NOMO-1 treated with dmso at 0.1 percent for 144 hours (cell line): ENCODE data around the gene EXOC4.

Source experiments
- DNase-seq: peaks from one replicate; lab custom pipeline; 2025; ENCODE audit not compliant: unreplicated experiment; lab: John Stamatoyannopoulos, UW

The EXOC4 gene

DNA sequence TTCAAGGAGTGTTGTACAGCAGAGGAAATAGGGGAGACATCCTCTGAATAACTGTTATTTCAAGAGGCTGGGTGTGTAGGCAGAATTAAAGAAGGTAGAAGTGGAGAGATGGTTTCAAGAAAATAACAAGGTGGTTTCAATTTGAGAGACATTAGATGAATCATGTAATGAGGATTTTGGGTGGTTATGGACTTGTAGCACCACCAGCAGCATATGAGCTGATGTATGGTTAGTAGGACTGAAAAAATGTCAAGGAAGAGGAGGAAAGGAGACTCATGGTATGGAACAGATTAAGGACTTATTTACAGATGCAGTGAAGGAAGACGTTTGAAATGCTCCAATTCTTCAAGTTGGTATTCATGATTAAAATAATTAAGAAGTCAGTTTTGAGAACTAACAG is 166.2 kb downstream of the EXOC4 start:
- no peak for DNase-seq

DNA sequence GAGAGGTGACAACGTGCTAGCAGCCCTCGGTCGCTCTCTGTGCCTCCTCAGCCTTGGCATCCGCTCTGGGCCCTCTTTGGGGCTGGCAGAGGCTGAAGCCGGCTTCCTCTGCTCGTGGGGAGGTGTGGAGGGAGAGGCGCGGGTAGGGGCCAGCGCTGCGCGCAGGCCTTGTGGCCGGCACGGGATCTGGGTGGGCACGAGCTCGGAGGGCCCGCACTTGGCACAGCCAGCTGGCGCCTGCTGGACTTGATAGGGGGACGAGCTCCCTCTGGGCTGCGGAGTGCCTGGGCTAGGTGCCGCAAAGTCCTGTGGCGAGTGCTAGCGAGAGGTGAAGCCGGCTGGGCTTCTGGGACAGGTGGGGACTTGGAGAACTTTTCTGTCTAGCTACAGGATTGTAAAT is 170.7 kb downstream of the EXOC4 start:
- DNase-seq, result no peak

DNA sequence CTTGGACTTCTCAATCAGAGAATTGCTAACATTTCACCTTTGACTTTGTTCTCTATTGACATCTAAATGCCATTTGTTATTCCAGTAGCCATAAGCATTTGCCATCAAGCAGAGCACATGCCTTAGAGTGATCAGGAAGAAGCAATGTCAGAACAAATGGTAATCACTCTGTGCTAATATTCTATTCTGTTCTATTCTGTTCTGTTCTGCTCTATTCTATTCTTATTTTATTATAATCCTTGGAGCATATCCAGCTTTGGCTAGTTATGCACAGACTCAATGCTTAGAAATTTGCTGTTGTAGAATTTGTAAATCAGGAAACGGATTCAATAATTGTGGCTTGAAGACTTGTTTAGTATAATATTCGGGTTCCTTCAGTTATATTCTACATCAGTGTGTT is 175.4 kb downstream of the EXOC4 start:
- no peak for DNase-seq

DNA sequence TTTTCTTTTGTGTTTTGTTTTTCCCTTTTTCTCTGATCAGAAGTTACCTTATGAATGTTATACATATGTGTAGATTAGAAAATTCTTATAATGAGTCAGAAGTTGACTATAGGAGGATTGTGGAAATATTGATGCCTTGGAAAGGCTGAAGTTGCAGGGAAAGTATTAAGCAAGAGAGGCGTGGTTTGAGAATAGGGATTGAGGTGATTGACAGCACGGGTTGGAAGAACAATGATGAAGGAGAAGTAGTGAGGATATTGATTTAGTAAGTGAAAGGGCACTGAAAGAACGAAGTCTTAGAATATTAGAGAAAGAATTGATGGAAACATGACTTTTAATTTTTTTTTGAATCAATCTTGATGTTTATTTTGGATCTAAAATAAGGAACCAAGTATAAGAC is 176.0 kb downstream of the EXOC4 start:
- DNase-seq, result no peak

DNA sequence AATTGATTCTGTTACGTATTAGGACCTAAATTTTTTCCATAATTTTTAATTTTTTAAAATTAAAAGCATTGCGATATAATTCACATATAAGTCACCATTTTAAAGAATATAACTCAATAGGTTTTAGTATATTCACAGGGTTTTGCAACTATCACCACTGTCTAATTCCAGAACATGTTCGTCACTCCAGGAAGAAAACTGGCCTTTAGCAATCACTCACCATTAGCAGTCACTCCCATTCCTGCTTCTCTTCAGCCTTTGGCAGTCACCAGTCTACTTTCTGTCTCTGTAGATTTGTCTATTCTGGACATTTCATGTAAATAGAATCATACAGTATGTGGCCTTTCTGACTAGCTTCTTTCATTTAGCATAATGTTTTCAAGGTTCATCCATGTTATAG is 176.5 kb downstream of the EXOC4 start:
- DNase-seq, result no peak

DNA sequence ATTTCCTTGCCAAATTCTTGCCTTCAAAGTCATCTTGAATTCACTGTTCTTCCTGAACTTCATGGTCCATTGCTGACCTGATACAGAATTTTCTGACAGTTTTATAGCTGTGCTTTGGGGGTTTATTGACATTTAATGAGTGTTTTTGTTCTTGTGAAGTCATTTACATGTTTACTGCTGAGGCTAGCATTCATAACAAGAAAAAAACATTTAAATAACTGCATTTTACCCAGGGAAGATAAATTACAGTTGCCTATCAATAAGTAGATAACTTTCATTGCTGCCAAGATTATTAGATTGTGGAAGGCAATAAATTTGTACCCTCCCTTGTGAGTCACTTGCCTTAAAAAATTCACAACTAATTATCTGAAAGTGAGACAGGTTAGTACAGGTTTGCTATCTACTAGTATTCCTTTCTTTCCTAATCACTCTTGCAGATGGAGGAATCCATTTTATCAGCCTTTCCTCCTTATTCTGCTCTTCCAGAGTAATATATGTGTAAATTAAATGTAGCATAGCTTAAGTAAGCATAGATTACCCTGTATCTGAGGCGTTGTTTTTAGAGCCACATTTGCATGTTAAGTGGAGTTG is 178.4 kb downstream of the EXOC4 start:
- no peak for DNase-seq

DNA sequence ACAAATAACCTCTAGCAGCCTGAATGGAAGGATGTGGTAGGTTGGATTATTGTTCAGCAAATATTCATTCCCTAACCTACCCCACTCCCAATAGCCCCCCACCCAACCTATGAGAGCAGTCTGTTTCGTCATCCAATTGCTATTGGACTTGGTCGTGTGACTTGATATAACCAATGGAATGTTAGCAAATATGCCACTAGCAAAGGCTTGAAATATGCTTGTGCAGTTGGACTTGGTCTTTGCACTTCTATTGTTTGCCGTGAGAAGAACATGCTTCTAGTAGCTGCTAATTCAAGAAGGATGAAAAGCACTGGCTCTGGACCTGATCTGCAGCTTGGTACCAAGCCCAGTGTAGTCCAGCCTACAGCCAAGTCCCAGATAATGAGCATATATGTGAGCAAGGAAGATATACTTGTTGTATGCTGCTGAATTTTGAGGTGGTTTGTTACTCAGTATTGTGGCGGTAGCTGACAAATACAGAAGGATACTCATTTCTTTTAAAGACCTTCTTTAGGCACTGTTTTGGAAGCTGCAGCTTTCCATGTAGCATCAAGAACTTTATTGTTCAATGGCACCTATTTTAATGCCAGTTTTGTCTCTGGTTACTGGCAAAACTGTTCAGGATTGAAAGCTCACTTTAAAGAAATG is 180.4 kb downstream of the EXOC4 start:
- no peak for DNase-seq

DNA sequence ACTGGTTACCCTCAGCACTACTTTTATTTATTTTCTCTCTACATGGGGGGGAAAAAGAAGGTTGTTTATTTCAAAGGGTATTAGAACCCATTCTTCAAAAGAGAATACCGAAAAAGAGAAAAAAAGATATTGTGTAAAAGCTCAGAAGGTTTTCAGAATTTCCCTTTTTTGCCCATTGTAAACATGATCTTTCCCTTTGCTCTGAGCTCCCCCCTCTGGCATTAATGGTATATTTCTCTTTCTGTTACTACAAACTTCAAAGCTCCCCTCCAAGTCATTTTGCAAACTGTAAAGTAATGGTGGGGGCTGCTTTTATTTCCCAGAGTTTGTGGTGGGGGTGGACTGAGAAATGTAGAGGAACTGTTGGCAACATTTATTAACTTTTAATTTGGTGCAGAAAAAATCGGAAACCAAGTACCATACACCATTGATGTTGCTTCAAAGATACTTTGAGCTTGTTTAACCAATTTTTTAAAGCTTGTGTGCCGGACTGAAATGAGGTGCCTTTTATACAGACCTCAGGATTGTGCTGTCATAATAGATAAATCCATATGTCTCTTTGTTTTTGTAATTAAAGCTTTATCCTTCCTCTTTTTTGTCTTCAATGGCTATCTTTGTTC is 181.5 kb downstream of the EXOC4 start:
- no peak for DNase-seq

DNA sequence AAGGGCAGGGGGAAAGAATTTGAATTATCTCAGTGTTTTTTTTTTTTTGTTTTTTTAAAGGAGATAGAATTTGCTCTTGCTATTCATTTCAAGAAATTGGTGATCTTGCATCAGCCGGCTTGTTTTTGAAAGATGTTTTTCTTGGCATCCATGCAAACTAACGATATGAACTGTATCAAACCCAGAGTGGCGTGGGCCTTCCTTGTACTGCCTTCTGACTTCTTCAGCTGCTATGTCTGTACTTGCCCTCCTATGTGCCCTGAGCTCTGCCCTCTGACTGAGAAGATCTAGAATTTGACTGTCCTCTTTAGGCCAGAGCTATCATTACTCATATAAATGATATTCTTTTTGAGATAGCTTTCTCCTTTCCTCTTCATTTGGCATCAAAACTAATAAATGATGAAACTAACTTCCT is 183.1 kb downstream of the EXOC4 start:
- DNase-seq, result no peak

DNA sequence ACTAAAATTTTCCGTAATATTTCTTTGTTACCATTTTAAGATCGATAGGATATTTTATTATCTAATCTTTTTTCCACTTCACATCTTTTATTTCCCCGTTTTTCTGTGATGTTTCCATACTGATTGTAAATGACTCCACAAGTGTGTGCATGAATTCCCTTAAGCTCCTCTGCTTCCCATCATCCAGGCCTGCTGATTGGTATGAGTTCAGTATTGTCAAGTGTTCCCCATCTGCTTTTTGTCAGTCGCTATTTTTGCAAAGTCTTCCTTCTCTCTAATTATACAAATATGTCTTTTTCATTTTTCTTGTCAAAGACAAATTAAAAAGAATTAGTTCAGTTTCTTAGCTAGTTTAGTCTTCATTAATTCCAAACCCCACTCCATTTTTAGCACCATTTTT is 184.7 kb downstream of the EXOC4 start:
- DNase-seq, result no peak

DNA sequence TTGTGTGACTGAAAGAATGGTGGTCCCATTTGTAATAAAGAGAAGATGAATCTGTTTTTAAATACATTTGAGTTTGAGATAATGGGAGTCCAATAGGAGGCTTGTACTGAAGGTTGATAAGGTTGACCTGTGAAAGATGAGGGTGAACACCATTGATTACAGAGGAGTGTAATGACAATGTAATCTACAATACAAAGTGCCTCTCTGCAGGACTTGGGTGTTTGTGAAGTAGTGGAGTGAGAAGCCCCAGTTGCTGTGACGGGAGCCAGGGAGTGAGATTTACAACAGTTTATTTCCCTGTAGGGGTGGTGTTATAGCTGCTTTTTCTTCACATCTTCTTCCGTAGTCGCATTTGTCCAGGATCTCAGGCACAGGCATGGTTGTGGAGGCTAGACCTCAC is 189.9 kb downstream of the EXOC4 start:
- no peak for DNase-seq

DNA sequence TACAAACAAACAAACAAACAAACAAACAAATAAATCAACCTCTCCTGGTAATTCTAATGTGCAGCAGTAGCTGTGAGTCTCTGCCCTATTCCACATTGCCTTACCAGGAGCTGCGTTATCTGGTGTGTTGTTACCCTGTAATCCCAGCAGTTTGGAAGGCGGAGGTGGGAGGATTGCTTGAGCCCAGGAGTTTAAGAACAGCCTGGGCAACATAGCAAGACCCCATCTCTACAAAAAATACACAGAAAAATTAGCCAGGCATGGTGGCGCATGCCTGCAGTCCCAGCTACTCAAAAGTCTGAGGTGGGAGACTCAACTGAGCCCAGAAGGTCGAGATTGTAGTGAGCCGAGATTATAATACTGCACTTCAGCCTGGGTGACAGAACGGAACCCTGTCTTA is 192.7 kb downstream of the EXOC4 start:
- DNase-seq, result no peak

DNA sequence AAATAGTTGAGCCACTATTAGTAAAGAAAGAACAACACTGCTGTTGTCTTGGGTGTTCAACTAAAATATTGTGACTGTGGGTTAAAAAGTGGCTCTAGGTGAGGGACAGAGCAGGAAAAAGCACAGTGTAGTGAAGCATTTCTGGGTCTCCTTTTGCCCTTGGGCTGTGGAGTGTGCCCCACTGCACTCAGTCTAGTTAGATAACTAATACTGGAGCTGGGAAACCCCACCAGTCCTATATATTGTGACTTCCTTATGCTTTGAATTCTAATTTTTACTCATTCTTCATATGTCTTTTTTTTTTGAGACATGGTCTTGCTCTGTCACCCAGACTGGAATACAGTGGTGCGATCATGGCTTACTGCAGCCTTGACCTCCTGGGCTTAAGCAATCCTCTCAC is 195.1 kb downstream of the EXOC4 start:
- no peak for DNase-seq

DNA sequence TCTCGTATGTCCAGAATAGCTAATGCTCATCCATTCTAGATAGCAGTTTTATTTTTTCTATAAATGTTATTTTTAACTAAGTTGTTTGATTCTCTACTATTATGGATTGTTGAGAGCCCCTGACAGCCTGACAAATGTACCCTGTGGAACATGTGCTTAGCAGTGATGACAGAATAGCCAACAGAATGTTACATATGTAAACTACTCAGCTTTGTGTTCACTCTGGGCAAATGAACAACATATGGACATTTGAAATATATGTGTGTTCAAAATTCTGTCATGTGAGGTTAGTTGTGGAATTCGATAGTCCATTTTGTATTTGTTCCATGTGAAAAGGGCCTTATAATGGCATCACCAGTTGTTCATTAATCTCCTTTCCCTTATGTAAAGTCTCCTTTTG is 199.7 kb downstream of the EXOC4 start:
- no peak for DNase-seq

DNA sequence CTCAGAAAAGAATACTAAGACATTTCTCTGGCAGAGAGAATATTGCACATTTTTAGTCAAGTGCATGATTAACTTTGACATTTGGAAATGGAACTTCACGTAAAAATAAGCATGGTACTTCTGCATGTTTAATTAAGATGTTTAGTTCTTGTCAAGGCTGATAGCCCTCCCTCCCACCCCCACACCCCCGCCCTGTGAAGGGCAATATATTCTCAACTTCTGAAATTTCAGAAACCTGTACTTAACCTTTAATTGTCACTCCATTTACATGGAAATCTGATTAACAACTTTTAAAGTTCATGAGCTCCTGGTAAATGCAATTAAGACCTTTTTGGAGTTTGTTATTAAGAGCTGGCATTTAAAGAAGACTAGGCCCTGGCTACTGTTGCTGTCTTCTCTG is 205.8 kb downstream of the EXOC4 start:
- DNase-seq, result no peak

DNA sequence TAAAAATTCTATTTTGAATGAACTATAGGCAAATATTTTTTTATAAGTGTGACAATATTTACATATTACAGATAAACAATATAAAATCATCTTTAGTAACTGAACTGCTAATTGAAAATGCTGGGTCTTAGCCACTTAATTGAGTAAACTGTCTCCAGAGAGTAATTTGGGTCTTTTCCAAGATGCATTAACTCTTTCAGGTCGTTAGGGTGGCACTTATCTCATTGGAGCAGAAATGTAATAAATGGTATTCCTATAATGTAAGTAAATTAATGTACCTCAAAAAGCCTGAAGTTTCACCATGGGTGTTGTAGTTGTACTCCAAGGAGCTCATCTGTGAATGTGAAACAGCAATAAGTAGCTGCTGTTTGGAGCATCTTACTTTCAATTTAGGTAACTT is 208.5 kb downstream of the EXOC4 start:
- no peak for DNase-seq

DNA sequence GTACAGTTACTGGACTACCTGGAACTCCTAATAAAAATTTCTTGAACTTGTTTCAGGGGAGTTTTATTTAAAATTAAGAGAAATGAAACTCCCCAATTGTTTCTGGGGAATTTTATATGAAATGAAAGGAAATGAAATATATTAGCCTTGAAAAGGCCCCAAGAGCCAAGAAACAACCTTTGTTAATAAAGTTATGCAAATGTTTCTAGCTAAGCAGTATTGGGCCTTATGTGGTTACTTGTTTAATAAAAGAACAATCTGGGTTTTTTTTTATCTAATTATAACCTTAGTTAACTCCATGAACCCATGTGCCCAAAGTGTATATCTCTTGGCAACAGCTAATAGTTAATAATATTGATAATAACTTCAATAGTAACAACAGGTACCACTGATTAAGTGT is 222.8 kb downstream of the EXOC4 start:
- no peak for DNase-seq

DNA sequence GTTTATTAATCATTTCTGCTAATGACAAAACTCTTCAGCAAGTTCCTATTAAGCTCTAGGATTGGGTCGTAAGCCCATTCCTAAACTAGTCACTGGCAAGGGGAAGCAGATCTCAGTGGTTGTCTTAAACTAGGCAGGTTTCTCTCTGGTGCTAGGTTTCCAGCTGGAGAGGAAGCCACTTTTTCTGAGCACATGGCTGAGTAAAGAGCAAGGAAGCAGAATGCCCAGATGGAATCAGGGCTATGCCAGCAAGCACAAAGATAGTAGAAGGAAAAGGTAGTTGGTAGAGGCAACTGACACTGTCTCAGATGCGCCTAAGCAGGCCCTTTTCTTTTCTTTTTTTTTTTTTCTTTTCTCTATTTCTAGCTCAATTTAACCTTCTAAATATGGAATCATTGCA is 224.9 kb downstream of the EXOC4 start:
- DNase-seq, result no peak

DNA sequence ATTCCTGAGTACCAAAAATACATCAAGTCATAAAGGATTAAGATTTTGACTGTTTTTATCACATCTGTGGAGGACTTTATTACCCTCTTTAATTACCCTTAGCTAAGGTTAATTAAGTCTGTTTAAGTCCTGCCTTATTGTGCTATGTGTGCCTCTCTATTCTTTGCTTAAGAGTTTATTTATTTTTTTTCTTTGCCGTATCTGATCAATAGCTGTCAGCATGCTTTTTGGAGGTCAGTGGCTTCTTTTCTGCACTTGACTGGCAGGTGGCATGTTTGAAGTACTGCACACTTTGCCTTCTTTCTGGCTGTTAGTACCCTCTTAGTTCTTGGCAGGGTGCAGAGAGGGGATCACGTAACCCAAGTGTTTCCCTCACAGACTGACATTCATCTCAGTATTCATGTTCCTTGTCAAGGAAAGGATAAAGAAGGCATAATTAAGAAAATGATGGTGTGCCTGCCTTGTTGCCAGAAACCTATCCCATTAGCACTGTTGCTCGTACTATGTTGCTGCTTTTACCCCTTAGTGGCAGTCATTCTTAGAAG is 225.8 kb downstream of the EXOC4 start:
- no peak for DNase-seq

DNA sequence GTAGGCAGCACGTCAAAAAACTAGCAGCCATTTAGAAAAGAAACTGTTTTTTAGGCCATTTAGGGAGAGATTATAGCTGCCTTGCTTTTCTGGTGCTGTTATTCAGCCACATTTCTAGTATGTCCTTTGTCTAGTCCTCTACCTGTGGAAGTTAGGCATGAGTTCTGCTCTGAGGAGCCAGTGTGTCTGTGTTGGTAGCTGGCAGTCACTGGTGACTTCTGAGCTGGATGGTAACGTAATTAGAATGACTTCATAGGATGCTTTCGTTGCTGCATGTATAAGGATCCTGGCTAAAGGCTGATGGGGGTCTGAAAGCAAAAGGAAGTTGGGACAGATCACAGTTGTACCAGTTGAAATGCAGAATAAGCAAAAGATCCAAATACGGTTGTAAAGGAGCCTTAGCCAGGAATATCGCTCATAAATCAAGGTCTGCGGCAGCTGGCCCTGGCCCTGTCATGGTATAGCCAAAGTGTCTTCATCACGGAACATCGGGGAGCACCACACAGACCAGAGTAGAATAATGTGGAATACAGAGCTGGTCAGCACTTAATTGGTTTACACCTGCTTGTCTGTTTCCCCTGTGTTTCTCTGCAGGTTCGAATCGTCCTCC is 226.7 kb downstream of the EXOC4 start:
- no peak for DNase-seq

DNA sequence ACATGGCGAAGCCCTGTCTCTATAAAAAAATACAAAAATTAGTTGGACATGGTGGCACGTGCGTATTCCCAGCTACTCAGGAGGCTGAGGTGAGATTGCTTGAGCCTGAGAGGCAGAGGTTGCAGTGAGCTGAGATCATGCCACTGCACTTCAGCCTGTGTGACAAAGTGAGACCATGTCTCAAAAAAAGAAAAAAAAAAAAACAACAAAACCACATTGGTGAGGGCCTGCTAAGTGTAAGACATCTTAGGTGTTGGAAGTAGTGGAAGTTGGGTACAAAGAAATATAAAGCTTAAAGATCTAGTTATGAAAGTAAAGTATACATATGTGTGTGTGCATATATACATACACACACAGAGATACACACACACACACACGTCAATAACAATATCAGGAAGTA is 228.0 kb downstream of the EXOC4 start:
- no peak for DNase-seq

DNA sequence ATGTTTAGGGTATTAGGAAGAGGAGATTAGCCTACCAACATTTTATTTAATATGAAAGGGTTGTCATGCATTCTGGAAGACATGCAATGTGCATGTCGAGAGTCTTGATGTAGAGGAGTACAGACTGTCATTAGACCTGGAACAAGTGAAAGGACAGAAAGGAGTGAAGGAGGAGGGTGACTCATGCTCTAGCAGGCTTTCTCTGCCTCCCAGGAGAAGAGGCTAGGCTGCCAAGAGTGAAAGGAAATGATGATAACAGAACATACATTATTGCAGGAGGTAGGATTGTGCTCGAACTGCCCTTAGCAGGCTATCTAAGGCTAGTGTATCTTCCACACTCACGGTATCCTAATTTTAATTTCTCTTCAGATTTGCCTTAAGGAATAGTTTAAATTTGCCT is 228.8 kb downstream of the EXOC4 start:
- DNase-seq, result no peak
